Neural progenitor cell (in vitro differentiated cells): ENCODE data around the gene EXPH5. TPM values are rescaled to one million over a fixed set of nuclear protein-coding genes. Genes with fewer than 3 reads are reported as not detected.

Experiments used
- DNase-seq: peaks from one replicate; pipeline ENCODE4 v3.0.0-alpha.2; 2016; ENCODE audit warnings: low spot score
- H2AFZ ChIP-seq: fragments of 200-600 bp; sonication (generic); replicated peaks from 2 replicates; pipeline ENCODE4 v1.6.1; 2016; ENCODE audit warnings: antibody characterized with exemption
- H3F3A ChIP-seq: fragments of 200-600 bp; sonication (generic); 2 replicates; pipeline ENCODE4 v1.6.1; 2016; ENCODE audit warnings: antibody characterized with exemption, low read depth
- H3K27ac ChIP-seq: fragments of 200-600 bp; sonication (generic); 2 replicates; pipeline ENCODE4 v1.5.1; 2016; ENCODE audit warnings: mild to moderate bottlenecking
- H3K27me3 ChIP-seq: fragments of 200-600 bp; sonication (generic); 2 replicates; pipeline ENCODE4 v1.6.1; 2016; ENCODE audit warnings: mild to moderate bottlenecking, moderate library complexity
- H3K36me3 ChIP-seq: fragments of 200-600 bp; sonication (generic); 2 replicates; pipeline ENCODE4 v1.5.1; 2016
- H3K4me1 ChIP-seq: fragments of 200-600 bp; sonication (generic); 2 replicates; pipeline ENCODE4 v1.6.1; 2016; ENCODE audit warnings: mixed run types
- H3K4me2 ChIP-seq: fragments of 200-600 bp; sonication (generic); 2 replicates; pipeline ENCODE4 v1.6.1; 2016
- H3K4me3 ChIP-seq: fragments of 200-600 bp; sonication (generic); 2 replicates; pipeline ENCODE4 v1.5.1; 2016
- H3K79me2 ChIP-seq: fragments of 200-600 bp; sonication (generic); 2 replicates; pipeline ENCODE4 v1.6.1; 2016; ENCODE audit warnings: low read depth
- H3K9ac ChIP-seq: fragments of 200-600 bp; sonication (generic); 2 replicates; pipeline ENCODE4 v1.6.1; 2016
- H3K9me3 ChIP-seq: fragments of 200-600 bp; sonication (generic); 2 replicates; pipeline ENCODE4 v1.5.1; 2016; ENCODE audit warnings: low read depth
- H4K20me1 ChIP-seq: fragments of 200-600 bp; sonication (generic); 2 replicates; pipeline ENCODE4 v1.6.1; 2016; ENCODE audit warnings: low read depth
- H3K27ac Mint-ChIP-seq: 3 replicates; pipeline ENCODE4 v1.8.0; 2021; ENCODE audit warnings: mixed read lengths
- H3K27me3 Mint-ChIP-seq: 2 replicates; pipeline ENCODE4 v1.8.0; 2022; ENCODE audit warnings: low read depth, mild to moderate bottlenecking, inconsistent platforms, moderate library complexity, mixed read lengths; ENCODE audit not compliant: insufficient read depth
- H3K36me3 Mint-ChIP-seq: 3 replicates; pipeline ENCODE4 v1.8.0; 2021; ENCODE audit warnings: mixed read lengths
- H3K4me1 Mint-ChIP-seq: 3 replicates; pipeline ENCODE4 v1.8.0; 2021; ENCODE audit warnings: mixed read lengths
- H3K4me3 Mint-ChIP-seq: 3 replicates; pipeline ENCODE4 v1.8.0; 2021; ENCODE audit warnings: mild to moderate bottlenecking, moderate library complexity, mixed read lengths
- H3K9me3 Mint-ChIP-seq: 3 replicates; pipeline ENCODE4 v1.8.0; 2020; ENCODE audit warnings: mixed read lengths
- CTCF ChIP-seq: fragments of 200-600 bp; sonication (generic); IDR thresholded peaks from 2 replicates; pipeline ENCODE4 v1.5.1; 2017; ENCODE audit warnings: antibody characterized with exemption, mild to moderate bottlenecking
- EZH2 ChIP-seq: fragments of 200-600 bp; sonication (generic); IDR thresholded peaks from 2 replicates; pipeline ENCODE4 v1.6.1; 2017; ENCODE audit warnings: antibody characterized with exemption, mild to moderate bottlenecking, moderate library complexity
- EZH2phosphoT487 ChIP-seq: fragments of 200-600 bp; sonication (generic); IDR thresholded peaks from 2 replicates; pipeline ENCODE4 v1.6.1; 2017; ENCODE audit warnings: antibody characterized with exemption
- total RNA-seq: library from RNA; depleted of rRNA; stranded (reverse); fragments of >200 nt; gene quantifications from 2 replicates; pipeline ENCODE4 v1.2.3, GENCODE V29; 2015; ENCODE audit warnings: low replicate concordance

EXPH5 gene
- total RNA-seq, 1 donor from 2014 or later, result 1.4 TPM

- no peak overlapping the region for H3K27ac Mint-ChIP-seq
- Histone ChIP-seq H3K79me2 (no peaks in the 10 kb centered on the region), H3K36me3 (no peaks in the 10 kb centered on the region), H3K9me3 (no peaks in the 10 kb centered on the region), H4K20me1 (no peaks in the 10 kb centered on the region), H3K9ac (no peak overlapping the region), H3K4me1 (no peaks in the 10 kb centered on the region), H3F3A (no peaks in the 10 kb centered on the region), H3K27ac (no peak overlapping the region), H3K27me3 (no peaks in the 10 kb centered on the region), H2AFZ (no peak overlapping the region), H3K4me3 (no peak overlapping the region), H3K4me2 (no peak overlapping the region)
- no peaks in the 10 kb centered on the region for H3K9me3 Mint-ChIP-seq
- no peaks in the 10 kb centered on the region for H3K36me3 Mint-ChIP-seq
- TF ChIP-seq EZH2phosphoT487 (no peak), CTCF (no peak), EZH2 (no peak)
- DNase-seq, result no peak
- peaks cover 10% of the 10 kb centered on the region for H3K4me1 Mint-ChIP-seq
- no peak overlapping the region for H3K4me3 Mint-ChIP-seq
- H3K27me3 Mint-ChIP-seq, result peaks cover 2% of the 10 kb centered on the region
Measured at GRCh38 chr11:108609682-108610081, 16.1 kb upstream of the EXPH5 start.

- no peaks in the 10 kb centered on the region for H3K36me3 Mint-ChIP-seq
Measured at GRCh38 chr11:108608548-108608947, 15.0 kb upstream of the EXPH5 start.

GRCh38 chr11:108606495-108607160 lies 13.1 kb upstream of the EXPH5 start:
- Mint-ChIP-seq H3K36me3 (no peaks in the 10 kb centered on the region), H3K27ac (no peak overlapping the region), H3K4me3 (no peak overlapping the region), H3K4me1 (peaks cover 9% of the 10 kb centered on the region), H3K9me3 (no peaks in the 10 kb centered on the region), H3K27me3 (peaks cover 2% of the 10 kb centered on the region)
- no peaks in the 10 kb centered on the region for H3K27me3 ChIP-seq
- H3K36me3 ChIP-seq, result no peaks in the 10 kb centered on the region
- no peak overlapping the region for H3K27ac ChIP-seq
- H3F3A ChIP-seq, result no peaks in the 10 kb centered on the region
- no peaks in the 10 kb centered on the region for H4K20me1 ChIP-seq
- H2AFZ ChIP-seq, result no peak overlapping the region
- H3K4me1 ChIP-seq, result no peaks in the 10 kb centered on the region
- no peak overlapping the region for H3K4me3 ChIP-seq
- TF ChIP-seq EZH2phosphoT487 (no peak), CTCF (no peak), EZH2 (no peak)
- no peak overlapping the region for H3K4me2 ChIP-seq
- no peaks in the 10 kb centered on the region for H3K9me3 ChIP-seq
- no peaks in the 10 kb centered on the region for H3K79me2 ChIP-seq
- DNase-seq, result no peak
- H3K9ac ChIP-seq, result no peak overlapping the region

More at GRCh38 chr11:108608548-108608947, 15.0 kb upstream of the EXPH5 start:
- Histone ChIP-seq H3K4me2 (no peak overlapping the region), H2AFZ (no peak overlapping the region), H3K4me1 (no peaks in the 10 kb centered on the region), H3K9me3 (no peaks in the 10 kb centered on the region), H3K27ac (no peak overlapping the region), H3K36me3 (no peaks in the 10 kb centered on the region), H3K27me3 (no peaks in the 10 kb centered on the region), H3K4me3 (no peak overlapping the region), H4K20me1 (no peaks in the 10 kb centered on the region), H3K9ac (no peak overlapping the region), H3F3A (no peaks in the 10 kb centered on the region), H3K79me2 (no peaks in the 10 kb centered on the region)
- TF ChIP-seq EZH2 (no peak), CTCF (no peak)
- H3K4me1 Mint-ChIP-seq, result peaks cover 7% of the 10 kb centered on the region
- no peak overlapping the region for H3K27ac Mint-ChIP-seq
- H3K27me3 Mint-ChIP-seq, result peaks cover 2% of the 10 kb centered on the region
- no peak for DNase-seq
- H3K9me3 Mint-ChIP-seq, result no peaks in the 10 kb centered on the region
- no peak overlapping the region for H3K4me3 Mint-ChIP-seq
